SH-SY5Y (cell line): Measurements from ENCODE around the gene LCE3C.

Source experiments
- GATA2 ChIP-seq: IDR thresholded peaks from 2 replicates; pipeline ENCODE4 v1.6.1; 2011; ENCODE audit warnings: mild to moderate bottlenecking, low read depth, low read length
- GATA3 ChIP-seq: IDR thresholded peaks from 2 replicates; pipeline ENCODE4 v1.6.1; 2011; ENCODE audit warnings: low read depth, mild to moderate bottlenecking, low read length, moderate library complexity

DNA sequence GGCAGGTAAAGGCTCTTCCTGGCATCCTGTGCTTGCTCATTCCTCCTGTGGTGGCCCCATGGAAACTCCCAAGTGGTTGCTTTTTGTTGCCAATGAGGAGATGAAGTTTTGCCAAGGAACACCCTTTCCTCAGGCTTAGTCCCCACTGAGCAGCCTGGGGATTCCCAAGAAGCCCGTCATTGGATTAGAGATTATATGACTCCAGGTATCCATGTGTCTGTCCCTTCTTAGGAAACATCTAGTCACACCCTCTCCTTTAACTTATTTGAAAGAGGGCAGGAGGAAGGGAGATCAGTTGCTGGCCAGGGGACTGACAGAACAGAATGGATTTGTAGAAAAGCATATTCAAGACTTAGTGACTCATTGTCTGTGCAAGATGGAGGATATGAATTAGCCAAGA is 26.7 kb downstream of the LCE3C start:
- TF ChIP-seq GATA2 (no peak), GATA3 (no peak)
